ENCODE data around the gene ATAD3C. TPM values are rescaled to one million over a fixed set of nuclear protein-coding genes. Genes with fewer than 3 reads are reported as not detected.
"Not testable (repeated sequence)": the region's sequence is repeated elsewhere in the genome, so short reads cannot be mapped to it uniquely, and the experiment has no call there.

The ATAD3C gene
- total and polyA plus RNA-seq, 2 donors (not counting 1 experiment from before 2014, with no cell fraction given): 0.17 TPM; not detected in 1

- no peaks in the 10 kb centered on the region for H4K20me1 ChIP-seq (ENCODE audit: control insufficient read depth, extremely low read depth, insufficient read depth, low read length)
- H3K4me1 ChIP-seq (ENCODE audit: control insufficient read depth, extremely low read depth, insufficient read depth, low read length): peaks cover 3% of the 10 kb centered on the region
- H3K36me3 ChIP-seq (ENCODE audit: control insufficient read depth, insufficient read depth, low read length): peaks cover 11% of the 10 kb centered on the region
- H3K9me3 ChIP-seq (ENCODE audit: control insufficient read depth, insufficient read depth, low read depth, low read length): no peaks in the 10 kb centered on the region
- H3K4me2 ChIP-seq (ENCODE audit: extremely low read depth, insufficient read depth, low read length): peak overlapping the region; percentile 81
- H2AFZ ChIP-seq (ENCODE audit: low read length): no peak overlapping the region
- peak overlapping the region; percentile 82 to 94 (median 92) for H3K4me3 ChIP-seq (replicated peaks in 1 of 4; ENCODE audit: control extremely low read depth in 1 of 4, insufficient read depth in 1 of 4, low read depth in 3 of 4, low read length in 4 of 4)
- peak; percentile 37 to 51 for DNase-seq (ENCODE audit: low read depth in 2 of 2)
- peak overlapping the region; percentile 73 for H3K27ac ChIP-seq (ENCODE audit: insufficient read depth, low read length)
- H3K79me2 ChIP-seq (ENCODE audit: control insufficient read depth, insufficient read depth, low read length): peaks cover 52% of the 10 kb centered on the region
- no peaks in the 10 kb centered on the region for H3K27me3 ChIP-seq (ENCODE audit: control insufficient read depth, insufficient read depth, low read length)
- TF ChIP-seq EZH2 (IDR thresholded peaks at IDR 0.05; ENCODE audit: low read length, missing control alignments) (no peak), CTCF (conservative IDR thresholded peaks at IDR 0.05 in 1 of 2, IDR thresholded peaks at IDR 0.05 in 1 of 2; ENCODE audit: low read depth in 1 of 2, low read length in 2 of 2) (no peak)
- peak overlapping the region; percentile 95 for H3K9ac ChIP-seq (ENCODE audit: insufficient read depth, low read length)
These were observed 41.7 kb upstream of the ATAD3C start for GRCh38 chr1:1407636-1408318.

GRCh38 chr1:1410238-1410637, 39.3 kb upstream of the ATAD3C start:
- H3K9me3 ChIP-seq (ENCODE audit: control insufficient read depth, insufficient read depth, low read depth, low read length); H3K4me2 ChIP-seq (ENCODE audit: extremely low read depth, insufficient read depth, low read length); DNase-seq (ENCODE audit: low read depth in 2 of 2); H3K27me3 ChIP-seq (ENCODE audit: control insufficient read depth, insufficient read depth, low read length); H4K20me1 ChIP-seq (ENCODE audit: control insufficient read depth, extremely low read depth, insufficient read depth, low read length); H2AFZ ChIP-seq (ENCODE audit: low read length); H3K9ac ChIP-seq (ENCODE audit: insufficient read depth, low read length); H3K27ac ChIP-seq (ENCODE audit: insufficient read depth, low read length); H3K36me3 ChIP-seq (ENCODE audit: control insufficient read depth, insufficient read depth, low read length); H3K4me1 ChIP-seq (ENCODE audit: control insufficient read depth, extremely low read depth, insufficient read depth, low read length); H3K4me3 ChIP-seq (replicated peaks in 1 of 4; ENCODE audit: control extremely low read depth in 1 of 4, insufficient read depth in 1 of 4, low read depth in 3 of 4, low read length in 4 of 4): not testable (repeated sequence)
- peaks cover 41% of the 10 kb centered on the region for H3K79me2 ChIP-seq (ENCODE audit: control insufficient read depth, insufficient read depth, low read length)

GRCh38 chr1:1411626-1412025, 37.9 kb upstream of the ATAD3C start:
- Histone ChIP-seq H3K4me3 (replicated peaks in 1 of 4; ENCODE audit: control extremely low read depth in 1 of 4, insufficient read depth in 1 of 4, low read depth in 3 of 4, low read length in 4 of 4) (no peak overlapping the region), H3K4me2 (ENCODE audit: extremely low read depth, insufficient read depth, low read length) (no peak overlapping the region), H3K36me3 (ENCODE audit: control insufficient read depth, insufficient read depth, low read length) (no peaks in the 10 kb centered on the region), H3K27me3 (ENCODE audit: control insufficient read depth, insufficient read depth, low read length) (no peaks in the 10 kb centered on the region), H2AFZ (ENCODE audit: low read length) (no peak overlapping the region), H3K9me3 (ENCODE audit: control insufficient read depth, insufficient read depth, low read depth, low read length) (no peaks in the 10 kb centered on the region), H4K20me1 (ENCODE audit: control insufficient read depth, extremely low read depth, insufficient read depth, low read length) (no peaks in the 10 kb centered on the region), H3K4me1 (ENCODE audit: control insufficient read depth, extremely low read depth, insufficient read depth, low read length) (no peaks in the 10 kb centered on the region), H3K27ac (ENCODE audit: insufficient read depth, low read length) (no peak overlapping the region), H3K9ac (ENCODE audit: insufficient read depth, low read length) (no peak overlapping the region), H3K79me2 (ENCODE audit: control insufficient read depth, insufficient read depth, low read length) (peaks cover 28% of the 10 kb centered on the region)
- DNase-seq (ENCODE audit: low read depth in 2 of 2): no peak
- TF ChIP-seq CTCF (conservative IDR thresholded peaks at IDR 0.05 in 1 of 2, IDR thresholded peaks at IDR 0.05 in 1 of 2; ENCODE audit: low read depth in 1 of 2, low read length in 2 of 2): no peak
- TF ChIP-seq EZH2 (IDR thresholded peaks at IDR 0.05; ENCODE audit: low read length, missing control alignments): no peak

GRCh38 chr1:1412311-1412902, 37.1 kb upstream of the ATAD3C start:
- H3K27me3 ChIP-seq (ENCODE audit: control insufficient read depth, insufficient read depth, low read length); H3K4me3 ChIP-seq (replicated peaks in 1 of 4; ENCODE audit: control extremely low read depth in 1 of 4, insufficient read depth in 1 of 4, low read depth in 3 of 4, low read length in 4 of 4); H4K20me1 ChIP-seq (ENCODE audit: control insufficient read depth, extremely low read depth, insufficient read depth, low read length); H3K4me1 ChIP-seq (ENCODE audit: control insufficient read depth, extremely low read depth, insufficient read depth, low read length); H3K36me3 ChIP-seq (ENCODE audit: control insufficient read depth, insufficient read depth, low read length); H3K4me2 ChIP-seq (ENCODE audit: extremely low read depth, insufficient read depth, low read length); H3K9me3 ChIP-seq (ENCODE audit: control insufficient read depth, insufficient read depth, low read depth, low read length); DNase-seq (ENCODE audit: low read depth in 2 of 2); H2AFZ ChIP-seq (ENCODE audit: low read length); H3K9ac ChIP-seq (ENCODE audit: insufficient read depth, low read length); H3K27ac ChIP-seq (ENCODE audit: insufficient read depth, low read length): not testable (repeated sequence)
- peaks cover 20% of the 10 kb centered on the region for H3K79me2 ChIP-seq (ENCODE audit: control insufficient read depth, insufficient read depth, low read length)
